Liver (tissue), 9 donors: ENCODE data around the gene TH. TPM values are rescaled to one million over a fixed set of nuclear protein-coding genes. Genes with fewer than 3 reads are reported as not detected.

Experiments used
- DNase-seq: peaks from one replicate; pipeline ENCODE4 v3.0.0-alpha.2; 2017; ENCODE audit warnings: low spot score
- H3K27ac ChIP-seq, 2 donors: one replicate each; pipeline ENCODE4 v1.7.0; 2013; ENCODE audit warnings: inconsistent platforms in 2 of 2, low read length in 2 of 2, control low read depth in 1 of 2, low read depth in 1 of 2, mild to moderate bottlenecking in 1 of 2
- H3K27me3 ChIP-seq, 4 donors: one replicate each; pipeline versions ENCODE4 v1.6.1 to v1.7.0; 2013; ENCODE audit warnings: low read length in 3 of 4, inconsistent platforms in 1 of 4, mild to moderate bottlenecking in 1 of 4, moderate library complexity in 1 of 4; ENCODE audit not compliant: control insufficient read depth in 4 of 4, insufficient read depth in 4 of 4
- H3K36me3 ChIP-seq, 4 donors: one replicate each; pipeline versions ENCODE4 v1.6.1 to v1.7.0; 2013; ENCODE audit warnings: low read length in 3 of 4, mild to moderate bottlenecking in 3 of 4, low read depth in 1 of 4, moderate library complexity in 1 of 4; ENCODE audit not compliant: control insufficient read depth in 4 of 4, insufficient read depth in 3 of 4
- H3K4me1 ChIP-seq, 4 donors: one replicate each; pipeline versions ENCODE4 v1.6.1 to v1.7.0; 2013; ENCODE audit warnings: low read length in 3 of 4, mild to moderate bottlenecking in 3 of 4, moderate library complexity in 1 of 4; ENCODE audit not compliant: control insufficient read depth in 4 of 4, insufficient read depth in 4 of 4
- H3K4me3 ChIP-seq, 3 donors: one replicate each; pipeline versions ENCODE4 v1.6.1 to v1.7.0; 2013; ENCODE audit warnings: low read length in 3 of 3, control low read depth in 1 of 3, low read depth in 1 of 3, mild to moderate bottlenecking in 1 of 3
- H3K9ac ChIP-seq, 2 donors: one replicate each; pipeline ENCODE4 v1.7.0; 2013; ENCODE audit warnings: low read length in 2 of 2, mild to moderate bottlenecking in 2 of 2, moderate library complexity in 2 of 2, control low read depth in 1 of 2, low read depth in 1 of 2
- H3K9me3 ChIP-seq, 4 donors: one replicate each; pipeline versions ENCODE4 v1.6.1 to v1.7.0; 2013; ENCODE audit warnings: low read length in 3 of 4; ENCODE audit not compliant: control insufficient read depth in 4 of 4
- ATF3 ChIP-seq: IDR thresholded peaks from 2 replicates; pipeline ENCODE4 v1.6.1; 2016; ENCODE audit warnings: antibody characterized with exemption
- CTCF ChIP-seq: fragments of 150-350 bp; IDR thresholded peaks from 2 replicates; pipeline ENCODE4 v1.5.1; 2017; ENCODE audit warnings: improper control_type of control experiment, low read depth, low read length; ENCODE audit not compliant: missing input control
- EGR1 ChIP-seq, 2 donors: IDR thresholded peaks; 2 replicates each; pipeline ENCODE4 v1.6.1; 2016 to 2018; ENCODE audit warnings: antibody characterized with exemption in 2 of 2, low read depth in 2 of 2
- FOXA2 ChIP-seq: IDR thresholded peaks from 2 replicates; pipeline ENCODE4 v1.6.1; 2016; ENCODE audit warnings: antibody characterized with exemption
- GABPA ChIP-seq, 2 donors: IDR thresholded peaks in 1 of 2; conservative IDR thresholded peaks in 1 of 2; 2 replicates each; pipeline ENCODE4 v1.6.1; 2016; ENCODE audit warnings: antibody characterized with exemption in 2 of 2, mild to moderate bottlenecking in 1 of 2, moderate library complexity in 1 of 2
- HNF4A ChIP-seq, 2 donors: conservative IDR thresholded peaks; 2 replicates each; pipeline ENCODE4 v1.6.1; 2016; ENCODE audit warnings: antibody characterized with exemption in 2 of 2, mild to moderate bottlenecking in 2 of 2
- HNF4G ChIP-seq: IDR thresholded peaks from 2 replicates; pipeline ENCODE4 v1.6.1; 2016; ENCODE audit warnings: antibody characterized with exemption
- MAX ChIP-seq: IDR thresholded peaks from 2 replicates; pipeline ENCODE4 v1.6.1; 2016; ENCODE audit warnings: antibody characterized with exemption
- RAD21 ChIP-seq, 2 donors: IDR thresholded peaks; 2 replicates each; pipeline ENCODE4 v1.6.1; 2016; ENCODE audit warnings: antibody characterized with exemption in 2 of 2, mild to moderate bottlenecking in 2 of 2
- REST ChIP-seq: IDR thresholded peaks from 2 replicates; pipeline ENCODE4 v1.6.1; 2016; ENCODE audit warnings: antibody characterized with exemption, mild to moderate bottlenecking
- RXRA ChIP-seq, 2 donors: IDR thresholded peaks; 2 replicates each; pipeline ENCODE4 v1.6.1; 2017 to 2018; ENCODE audit warnings: antibody characterized with exemption in 2 of 2, mild to moderate bottlenecking in 1 of 2
- SP1 ChIP-seq: IDR thresholded peaks from 2 replicates; pipeline ENCODE4 v1.6.1; 2018; ENCODE audit warnings: antibody characterized with exemption, mild to moderate bottlenecking
- TAF1 ChIP-seq: conservative IDR thresholded peaks from 2 replicates; pipeline ENCODE4 v1.6.1; 2016; ENCODE audit warnings: antibody characterized with exemption, mild to moderate bottlenecking
- WGBS: extraction: QIAGEN DNeasy Blood & Tissue Kit; methylation state at CpG from one replicate; pipeline ENCODE4 v1.1.7; 2013; 5-methylcytosine and 5-hydroxymethylcytosine counted together
- polyA plus RNA-seq, 2 donors: library from polyadenylated mRNA; stranded (reverse) in 1 of 2; unstranded in 1 of 2; fragments of 200-250 nt in 1 of 2; fragments of >200 nt in 1 of 2; fragmentation: Nextera tagmentation in 1 of 2; extraction: Ambion mirVana in 1 of 2; gene quantifications; one replicate each; pipeline versions ENCODE4 v1.2.1 to v1.2.3, GENCODE V29; 2013 to 2015
- total RNA-seq, 2 donors: library from RNA; depleted of rRNA; stranded (reverse); fragments of >200 nt; gene quantifications; one replicate each; pipeline ENCODE4 v1.2.3, GENCODE V29; 2014
- donor health status: healthy.
- donor health status: healthy.
- donor health status: healthy.
- donor health status: healthy.
- donor health status: healthy.

The TH gene
- not detected for total RNA-seq
- under 1 TPM; 0.13 to 0.24 TPM for polyA plus RNA-seq

- Histone ChIP-seq H3K9ac (no peak within 1 kb of the TSS), H3K36me3 (no peaks in the 10 kb centered on the region), H3K4me3 (no peak within 1 kb of the TSS), H3K4me1 (peaks cover 0 to 26% (median 12%) of the 10 kb centered on the region in 4 donors), H3K27me3 (no peaks in the 10 kb centered on the region), H3K27ac (no peak within 1 kb of the TSS), H3K9me3 (no peaks in the 10 kb centered on the region)
- DNase-seq: no peak
- no peak for TF ChIP-seq REST
- TF ChIP-seq RAD21 (IDR thresholded peaks at IDR 0.05): no peak
- TF ChIP-seq FOXA2: no peak
- no peak for TF ChIP-seq SP1
- TF ChIP-seq HNF4G: no peak
- TF ChIP-seq CTCF: no peak
- no peak for TF ChIP-seq ATF3
- 48% methylated on average over 17 of the region's 17 CpGs for WGBS
Measured at GRCh38 chr11:2171591-2172003, at the start of gene TH. Gene TH (minus strand): TSS chr11:2171815. CDS start chr11:2171786, 29 bp downstream.

GRCh38 chr11:2221024-2221423 is 49.4 kb upstream of the TH start:
- DNase-seq: no peak
- 76% methylated on average over 1 of the region's 1 CpG for WGBS
- TF ChIP-seq TAF1: no peak
- no peak for TF ChIP-seq MAX
- TF ChIP-seq HNF4A (conservative IDR thresholded peaks at IDR 0.05): no peak
- TF ChIP-seq CTCF: no peak
- TF ChIP-seq RXRA (IDR thresholded peaks at IDR 0.05): no peak
- TF ChIP-seq ATF3: no peak
- no peak for TF ChIP-seq EGR1 (IDR thresholded peaks at IDR 0.05; ENCODE audit: low read depth in 2 of 2)
- no peak for TF ChIP-seq REST
- TF ChIP-seq RAD21 (IDR thresholded peaks at IDR 0.05): no peak
- TF ChIP-seq GABPA (IDR thresholded peaks at IDR 0.05 in 1 of 2, conservative IDR thresholded peaks at IDR 0.05 in 1 of 2): no peak
- Histone ChIP-seq H3K9me3 (no peaks in the 10 kb centered on the region), H3K36me3 (no peaks in the 10 kb centered on the region), H3K9ac (no peak overlapping the region), H3K27ac (no peak overlapping the region), H3K4me3 (no peak overlapping the region), H3K4me1 (no peaks in the 10 kb centered on the region), H3K27me3 (no peaks in the 10 kb centered on the region)
